DND-41 (cell line): ENCODE data around the gene PPP2R2D.
A peak's percentile ranks its signal among the peaks of the same experiment; 100 is the strongest.
"Not testable (repeated sequence)": the region's sequence is repeated elsewhere in the genome, so short reads cannot be mapped to it uniquely, and the experiment has no call there.

ENCODE experiments used
- ATAC-seq: fragments of 200-7000 bp; cut with Tn5 transposase; 3 replicates; pipeline ENCODE4 v1.9.1; 2021; ENCODE audit warnings: low read depth; ENCODE audit not compliant: insufficient read depth
- DNase-seq: peaks from one replicate; pipeline ENCODE4 v3.0.0-alpha.2; 2020
- H2AFZ ChIP-seq: 2 replicates; pipeline ENCODE4 v1.6.0; 2012; ENCODE audit warnings: low read depth, low read length
- H3K27ac ChIP-seq: 2 replicates; pipeline ENCODE4 v1.5.1; 2012; ENCODE audit warnings: low read length, inconsistent platforms
- H3K27me3 ChIP-seq: fragments of 200-600 bp; sonication (generic); 2 replicates; pipeline ENCODE4 v1.6.0; 2012; ENCODE audit warnings: low read length, mild to moderate bottlenecking, inconsistent platforms; ENCODE audit not compliant: insufficient read depth, poor library complexity
- H3K36me3 ChIP-seq: 2 replicates; pipeline ENCODE4 v1.5.1; 2012; ENCODE audit warnings: low read length, inconsistent platforms; ENCODE audit not compliant: insufficient read depth
- H3K4me1 ChIP-seq: 2 replicates; pipeline ENCODE4 v1.5.1; 2012; ENCODE audit warnings: mild to moderate bottlenecking, low read length; ENCODE audit not compliant: insufficient read depth
- H3K4me2 ChIP-seq: 2 replicates; pipeline ENCODE4 v1.6.0; 2012; ENCODE audit warnings: mild to moderate bottlenecking, moderate library complexity, low read length, inconsistent platforms; ENCODE audit not compliant: insufficient read depth
- H3K4me3 ChIP-seq, 2 experiments: fragments of 200-600 bp in 1 of 2; shearing (Covaris generic) in 1 of 2; 2 replicates each; pipeline ENCODE4 v1.5.1; 2012 to 2016; ENCODE audit warnings: inconsistent platforms in 2 of 2, low read length in 2 of 2, mild to moderate bottlenecking in 2 of 2, low read depth in 1 of 2, moderate library complexity in 1 of 2
- H3K79me2 ChIP-seq: 2 replicates; pipeline ENCODE4 v1.6.0; 2012; ENCODE audit warnings: low read length, inconsistent platforms; ENCODE audit not compliant: insufficient read depth
- H3K9ac ChIP-seq: 2 replicates; pipeline ENCODE4 v1.6.0; 2012; ENCODE audit warnings: low read depth, mild to moderate bottlenecking, inconsistent platforms, low read length, moderate library complexity
- H3K9me3 ChIP-seq: 2 replicates; pipeline ENCODE4 v1.5.1; 2012; ENCODE audit warnings: low read length, moderate library complexity, mild to moderate bottlenecking, inconsistent platforms; ENCODE audit not compliant: insufficient read depth, severe bottlenecking
- H4K20me1 ChIP-seq: 2 replicates; pipeline ENCODE4 v1.6.0; 2012; ENCODE audit warnings: low read length; ENCODE audit not compliant: insufficient read depth
- CTCF ChIP-seq: IDR thresholded peaks from 2 replicates; pipeline ENCODE4 v1.5.1; 2012; ENCODE audit warnings: borderline replicate concordance, low read length, moderate library complexity, mild to moderate bottlenecking; ENCODE audit not compliant: poor library complexity, severe bottlenecking; ENCODE audit errors: extremely low read depth
- EZH2 ChIP-seq: IDR thresholded peaks from 3 replicates; pipeline ENCODE4 v1.6.1; 2012; ENCODE audit warnings: borderline replicate concordance, low read depth, mild to moderate bottlenecking, moderate library complexity, low read length, inconsistent platforms; ENCODE audit not compliant: severe bottlenecking

Gene PPP2R2D

GRCh38 chr10:131882590-131883451 lies 18.0 kb upstream of the PPP2R2D start:
- Histone ChIP-seq H3K4me3 (no peak overlapping the region), H3K27me3 (peaks cover 2% of the 10 kb centered on the region), H3K9ac (no peak overlapping the region), H3K4me2 (no peak overlapping the region), H3K9me3 (peaks cover 10% of the 10 kb centered on the region), H3K4me1 (no peaks in the 10 kb centered on the region), H4K20me1 (no peaks in the 10 kb centered on the region), H2AFZ (no peak overlapping the region), H3K36me3 (no peaks in the 10 kb centered on the region), H3K79me2 (no peaks in the 10 kb centered on the region), H3K27ac (no peak overlapping the region)
- ATAC-seq = no peak
- TF ChIP-seq EZH2 (no peak), CTCF (no peak)
- DNase-seq = no peak

GRCh38 chr10:131883621-131884393 lies 17.0 kb upstream of the PPP2R2D start:
- not testable (repeated sequence) for H3K4me1 ChIP-seq, H3K36me3 ChIP-seq, H3K27me3 ChIP-seq, H2AFZ ChIP-seq, H3K4me2 ChIP-seq, H3K79me2 ChIP-seq, ATAC-seq, H3K27ac ChIP-seq, H4K20me1 ChIP-seq, H3K9ac ChIP-seq, DNase-seq, H3K4me3 ChIP-seq
- peaks cover 10% of the 10 kb centered on the region for H3K9me3 ChIP-seq

- no peak overlapping the region for H2AFZ ChIP-seq
Observed at GRCh38 chr10:131885391-131886165, 15.2 kb upstream of the PPP2R2D start.

More at GRCh38 chr10:131885391-131886165, 15.2 kb upstream of the PPP2R2D start:
- Histone ChIP-seq H3K9me3 (peaks cover 10% of the 10 kb centered on the region), H3K9ac (no peak overlapping the region), H4K20me1 (no peaks in the 10 kb centered on the region; the same call in 1 of the 2 replicates), H3K36me3 (no peaks in the 10 kb centered on the region), H3K27me3 (no peaks in the 10 kb centered on the region), H3K4me1 (no peaks in the 10 kb centered on the region), H3K4me2 (no peak overlapping the region), H3K79me2 (no peaks in the 10 kb centered on the region), H3K27ac (no peak overlapping the region), H3K4me3 (no peak overlapping the region)
- DNase-seq (peak; percentile 59), ATAC-seq (peak; percentile 97)
- TF ChIP-seq EZH2 (no peak), CTCF (peak; percentile 74)
